Testis (tissue), 3 donors: ENCODE results near the gene ELOVL2. TPM values are rescaled to one million over a fixed set of nuclear protein-coding genes. Genes with fewer than 3 reads are reported as not detected.

Source experiments
- DNase-seq: peaks from one replicate; pipeline ENCODE4 v3.0.0-alpha.2; 2019
- H3K27ac ChIP-seq, 2 donors: fragments of 200-600 bp; sonication (generic); one replicate each; pipeline ENCODE4 v1.5.1; 2019
- H3K27me3 ChIP-seq: fragments of 200-600 bp; sonication (generic); one replicate; pipeline ENCODE4 v1.5.1; 2019
- H3K36me3 ChIP-seq: fragments of 200-600 bp; sonication (generic); one replicate; pipeline ENCODE4 v1.5.1; 2017; ENCODE audit warnings: low read depth; ENCODE audit errors: missing control alignments
- H3K4me1 ChIP-seq: fragments of 200-600 bp; sonication (generic); one replicate; pipeline ENCODE4 v1.5.1; 2019
- H3K4me3 ChIP-seq, 2 donors: fragments of 200-600 bp; sonication (generic); one replicate each; pipeline ENCODE4 v1.5.1; 2017 to 2019
- H3K9me3 ChIP-seq: fragments of 200-600 bp; sonication (generic); one replicate; pipeline ENCODE4 v1.5.1; 2017
- CTCF ChIP-seq, 3 experiments: fragments of 450-650 bp in 2 of 3; fragments of 200-600 bp in 1 of 3; sonication (generic) in 1 of 3; IDR thresholded peaks; one replicate each; pipeline ENCODE4 v1.5.1; 2016 to 2019; ENCODE audit warnings: antibody characterized with exemption in 3 of 3, mild to moderate bottlenecking in 2 of 3, moderate library complexity in 1 of 3
- POLR2A ChIP-seq: fragments of 450-650 bp; IDR thresholded peaks from one replicate; pipeline ENCODE4 v1.6.1; 2017; ENCODE audit warnings: antibody characterized with exemption, mild to moderate bottlenecking, moderate library complexity
- WGBS, 2 donors: methylation state at CpG; one replicate each; pipeline ENCODE4 v1.1.5; 2018; 5-methylcytosine and 5-hydroxymethylcytosine counted together
- intact Hi-C: fragments of 100-400 bp; cut with DNase I; formaldehyde crosslinking; loops from one replicate; pipeline ENCODE4 v1.15.1; 2023; ENCODE audit warnings: low total_unique reads
- polyA plus RNA-seq: library from polyadenylated mRNA; stranded (reverse); fragments of 350-450 nt; fragmentation: Illumina TruSeq; extraction: RNeasy Lipid Tissue Mini Kit (QIAGEN cat#74804); gene quantifications from one replicate; pipeline ENCODE4 v1.2.3, GENCODE V29; 2014; ENCODE audit warnings: low read depth, low replicate concordance; ENCODE audit not compliant: insufficient read depth
- total RNA-seq, 2 donors: library from RNA; depleted of rRNA; stranded (reverse); fragments of >200 nt; gene quantifications; one replicate each; pipeline ENCODE4 v1.2.3, GENCODE V29; 2016

The ELOVL2 gene
- total and polyA plus RNA-seq, 3 donors from 2014 or later: 25.0 to 30.7 (median 26.7) TPM

- Histone ChIP-seq H3K36me3 (no peaks in the 10 kb centered on the region), H3K4me3 (no peak overlapping the region), H3K27me3 (no peaks in the 10 kb centered on the region), H3K4me1 (no peaks in the 10 kb centered on the region), H3K27ac (no peak overlapping the region), H3K9me3 (no peaks in the 10 kb centered on the region)
- TF ChIP-seq CTCF (IDR thresholded peaks at IDR 0.05) (no peak), POLR2A (no peak)
- 87 to 92% methylated on average over 5 of the region's 5 CpGs for WGBS, 2 donors
- DNase-seq: no peak
- intact Hi-C loops: no loop called here
These were observed 9.2 kb upstream of the ELOVL2 start for GRCh38 chr6:11053307-11053706.

DNA sequence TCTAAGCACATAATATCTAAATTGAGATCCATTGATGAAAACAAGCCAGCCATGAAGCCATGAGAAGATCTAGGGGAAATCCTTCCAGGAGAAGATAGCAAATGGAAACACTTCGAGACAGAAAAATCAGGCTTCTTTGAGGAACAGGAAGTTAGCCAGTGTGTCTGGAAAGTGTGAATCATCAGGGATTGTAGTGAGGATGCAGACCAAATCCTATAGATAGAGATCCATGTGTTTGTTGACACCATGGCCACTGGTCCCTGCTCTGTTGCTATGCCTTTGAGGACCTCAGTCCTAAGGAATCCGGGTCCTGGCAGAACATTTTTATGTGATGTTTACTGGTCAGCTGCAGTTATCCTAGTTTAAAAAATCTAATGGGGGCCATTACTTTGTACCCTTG is 6.6 kb upstream of the ELOVL2 start:
- Histone ChIP-seq H3K27me3 (no peaks in the 10 kb centered on the region), H3K27ac (no peak overlapping the region), H3K4me1 (no peaks in the 10 kb centered on the region), H3K4me3 (no peak overlapping the region), H3K36me3 (no peaks in the 10 kb centered on the region), H3K9me3 (no peaks in the 10 kb centered on the region)
- WGBS, 2 donors: 70 to 71% methylated on average over 2 of the region's 2 CpGs
- no peak for DNase-seq
- intact Hi-C loops: no loop called here
- no peak for TF ChIP-seq POLR2A
- TF ChIP-seq CTCF (IDR thresholded peaks at IDR 0.05): no peak

- no peaks in the 10 kb centered on the region for H3K9me3 ChIP-seq
- peak overlapping the region; percentile 76 to 84 for H3K27ac ChIP-seq
- H3K4me3 ChIP-seq: peak overlapping the region; percentile 62 to 75
- intact Hi-C loops: no loop called here
- DNase-seq: peak; percentile 36
- H3K36me3 ChIP-seq: no peaks in the 10 kb centered on the region
- no peaks in the 10 kb centered on the region for H3K27me3 ChIP-seq
- 19 to 37% methylated on average over 12 to 23 of the region's 23 CpGs for WGBS, 2 donors
- peaks cover 3% of the 10 kb centered on the region for H3K4me1 ChIP-seq
- no peak for TF ChIP-seq CTCF (IDR thresholded peaks at IDR 0.05)
These were observed 635 bp upstream of the ELOVL2 start for GRCh38 chr6:11044712-11045167.

- TF ChIP-seq CTCF (IDR thresholded peaks at IDR 0.05) (no peak), POLR2A (no peak)
- H3K4me1 ChIP-seq: peaks cover 3% of the 10 kb centered on the region
- DNase-seq: peak; percentile 32
- no peaks in the 10 kb centered on the region for H3K36me3 ChIP-seq
- H3K9me3 ChIP-seq: no peaks in the 10 kb centered on the region
- intact Hi-C loops: no loop called here
- WGBS, 2 donors: 0 to 5% methylated on average over 13 to 28 of the region's 49 CpGs
- peak overlapping the region; percentile 69 to 75 for H3K4me3 ChIP-seq
- H3K27me3 ChIP-seq: no peaks in the 10 kb centered on the region
- peak overlapping the region; percentile 21 to 84 for H3K27ac ChIP-seq
These were observed 636 bp downstream of the ELOVL2 start for GRCh38 chr6:11043378-11043960.

DNA sequence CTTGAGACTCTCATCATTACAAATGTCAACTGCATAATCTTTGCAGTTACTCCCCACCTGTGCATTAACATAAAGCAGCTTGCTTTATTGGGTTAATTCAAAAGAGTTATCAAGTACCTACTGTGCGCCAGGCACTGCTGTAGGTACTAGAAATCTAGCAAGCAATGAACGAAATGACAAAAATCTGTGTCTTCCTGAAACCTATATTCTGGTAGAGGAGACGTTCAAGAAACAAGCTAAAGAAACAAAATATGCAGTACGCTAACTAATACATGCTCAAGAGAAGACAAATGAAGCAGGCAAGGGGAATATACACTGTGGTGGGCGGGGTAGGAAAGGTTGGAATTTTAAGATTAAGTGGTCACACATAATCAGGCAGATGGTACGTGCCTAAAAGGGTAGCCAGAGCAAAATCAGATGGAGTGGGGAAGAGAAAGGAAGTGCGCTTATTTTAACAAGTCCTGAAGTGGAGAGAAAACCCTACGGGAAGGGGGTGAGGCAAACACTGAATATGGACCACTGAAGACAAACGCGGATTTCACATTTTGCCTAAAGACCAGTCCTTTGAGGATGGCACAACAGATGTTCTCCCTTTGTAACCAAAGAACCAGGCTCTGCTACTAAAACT is 1.2 kb downstream of the ELOVL2 start:
- 26 to 32% methylated on average over 10 of the region's 10 CpGs for WGBS, 2 donors
- no peaks in the 10 kb centered on the region for H3K36me3 ChIP-seq
- TF ChIP-seq POLR2A (no peak), CTCF (IDR thresholded peaks at IDR 0.05) (no peak)
- no peaks in the 10 kb centered on the region for H3K9me3 ChIP-seq
- no peaks in the 10 kb centered on the region for H3K27me3 ChIP-seq
- peaks cover 3% of the 10 kb centered on the region for H3K4me1 ChIP-seq
- no peak overlapping the region for H3K27ac ChIP-seq
- intact Hi-C loops: no loop called here
- H3K4me3 ChIP-seq: peak overlapping the region; percentile 1 to 69
- no peak for DNase-seq
